ENCODE results near the gene ZCCHC7.

DNA sequence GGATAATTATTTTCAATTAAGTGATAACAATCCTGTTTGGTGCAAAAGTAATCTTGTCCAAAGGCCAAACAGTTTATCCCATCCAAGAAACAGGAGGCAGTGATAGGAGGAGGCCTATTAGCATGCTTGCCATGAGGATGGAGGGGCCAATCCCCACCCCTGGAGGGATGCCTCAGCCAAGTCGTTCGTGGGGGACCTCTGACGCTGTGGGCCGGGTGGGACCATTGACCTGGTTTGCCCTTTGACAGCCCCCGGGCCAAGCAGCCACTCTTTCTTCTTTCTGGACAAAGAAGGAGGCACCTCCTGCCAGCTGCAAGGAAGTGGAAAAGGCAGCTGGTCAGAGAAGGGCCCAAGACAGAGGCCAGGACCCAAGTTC is 262.6 kb downstream of the ZCCHC7 start:
- TF ChIP-seq RAD21 (conservative IDR thresholded peaks at IDR 0.05), result no peak
- TF ChIP-seq, protein P1, sequence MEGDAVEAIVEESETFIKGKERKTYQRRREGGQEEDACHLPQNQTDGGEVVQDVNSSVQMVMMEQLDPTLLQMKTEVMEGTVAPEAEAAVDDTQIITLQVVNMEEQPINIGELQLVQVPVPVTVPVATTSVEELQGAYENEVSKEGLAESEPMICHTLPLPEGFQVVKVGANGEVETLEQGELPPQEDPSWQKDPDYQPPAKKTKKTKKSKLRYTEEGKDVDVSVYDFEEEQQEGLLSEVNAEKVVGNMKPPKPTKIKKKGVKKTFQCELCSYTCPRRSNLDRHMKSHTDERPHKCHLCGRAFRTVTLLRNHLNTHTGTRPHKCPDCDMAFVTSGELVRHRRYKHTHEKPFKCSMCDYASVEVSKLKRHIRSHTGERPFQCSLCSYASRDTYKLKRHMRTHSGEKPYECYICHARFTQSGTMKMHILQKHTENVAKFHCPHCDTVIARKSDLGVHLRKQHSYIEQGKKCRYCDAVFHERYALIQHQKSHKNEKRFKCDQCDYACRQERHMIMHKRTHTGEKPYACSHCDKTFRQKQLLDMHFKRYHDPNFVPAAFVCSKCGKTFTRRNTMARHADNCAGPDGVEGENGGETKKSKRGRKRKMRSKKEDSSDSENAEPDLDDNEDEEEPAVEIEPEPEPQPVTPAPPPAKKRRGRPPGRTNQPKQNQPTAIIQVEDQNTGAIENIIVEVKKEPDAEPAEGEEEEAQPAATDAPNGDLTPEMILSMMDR (IDR thresholded peaks at IDR 0.05; ENCODE audit: poor library complexity, severe bottlenecking), result no peak

Data from neural cell (in vitro differentiated cells).